ENCODE results near the gene SLC34A2.
"Not testable (repeated sequence)": the region's sequence is repeated elsewhere in the genome, so short reads cannot be mapped to it uniquely, and the experiment has no call there.

The SLC34A2 gene, protein sequence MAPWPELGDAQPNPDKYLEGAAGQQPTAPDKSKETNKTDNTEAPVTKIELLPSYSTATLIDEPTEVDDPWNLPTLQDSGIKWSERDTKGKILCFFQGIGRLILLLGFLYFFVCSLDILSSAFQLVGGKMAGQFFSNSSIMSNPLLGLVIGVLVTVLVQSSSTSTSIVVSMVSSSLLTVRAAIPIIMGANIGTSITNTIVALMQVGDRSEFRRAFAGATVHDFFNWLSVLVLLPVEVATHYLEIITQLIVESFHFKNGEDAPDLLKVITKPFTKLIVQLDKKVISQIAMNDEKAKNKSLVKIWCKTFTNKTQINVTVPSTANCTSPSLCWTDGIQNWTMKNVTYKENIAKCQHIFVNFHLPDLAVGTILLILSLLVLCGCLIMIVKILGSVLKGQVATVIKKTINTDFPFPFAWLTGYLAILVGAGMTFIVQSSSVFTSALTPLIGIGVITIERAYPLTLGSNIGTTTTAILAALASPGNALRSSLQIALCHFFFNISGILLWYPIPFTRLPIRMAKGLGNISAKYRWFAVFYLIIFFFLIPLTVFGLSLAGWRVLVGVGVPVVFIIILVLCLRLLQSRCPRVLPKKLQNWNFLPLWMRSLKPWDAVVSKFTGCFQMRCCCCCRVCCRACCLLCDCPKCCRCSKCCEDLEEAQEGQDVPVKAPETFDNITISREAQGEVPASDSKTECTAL

DNA sequence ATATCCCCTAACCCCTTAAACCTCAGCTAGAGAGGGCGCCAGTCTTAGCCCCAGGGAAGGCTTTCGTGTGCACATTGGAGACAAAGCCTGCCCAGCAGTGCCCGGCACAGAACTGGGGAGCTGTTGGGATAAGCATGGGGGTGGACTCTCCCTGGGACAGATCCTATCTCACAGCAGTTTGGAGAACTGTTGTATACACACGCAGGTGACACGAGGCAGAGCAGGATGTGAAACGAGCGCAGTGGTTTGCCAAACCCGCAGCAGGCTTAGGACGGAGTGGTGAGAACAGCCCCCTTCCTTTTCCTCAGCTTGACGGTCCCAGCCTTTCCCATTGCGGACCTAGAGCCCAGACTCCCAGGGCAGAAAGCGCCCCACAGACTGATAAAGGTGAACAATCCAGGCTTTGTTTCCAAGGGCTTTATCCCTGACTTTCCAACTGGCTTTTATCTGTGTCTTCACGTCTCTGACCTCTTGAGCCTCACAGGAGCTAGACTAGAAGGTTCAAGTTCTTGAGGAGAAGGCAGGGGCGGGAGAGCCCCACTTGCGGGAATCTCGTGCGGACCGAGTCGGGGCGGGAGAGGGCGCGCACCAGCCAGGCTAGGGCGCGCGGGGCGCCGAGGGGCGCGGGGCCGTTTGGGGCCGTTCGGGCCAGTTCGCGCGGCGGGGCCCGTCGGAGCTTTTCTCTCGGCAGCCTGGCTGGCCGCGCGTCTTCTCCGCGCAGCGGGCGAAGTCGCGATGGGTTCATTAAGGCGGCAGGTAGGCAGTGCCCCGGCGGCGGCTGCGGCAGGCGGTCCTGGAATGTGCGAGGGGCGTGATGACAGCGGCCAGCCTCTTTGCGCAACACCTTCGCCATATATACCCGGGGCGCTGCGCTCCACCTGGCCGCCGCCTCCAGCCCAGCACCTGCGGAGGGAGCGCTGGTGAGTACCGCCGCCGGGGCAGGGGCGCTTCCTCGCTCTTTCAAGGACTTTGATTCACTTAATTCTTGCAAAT is at the start of gene SLC34A2:
Gene SLC34A2, plus strand, starts transcription at position 881 of the 993 bp plus-strand sequence. CDS start 6,650 bp downstream, outside the sequence.
- DNase-seq (ENCODE audit: low read depth), result no peak

DNA sequence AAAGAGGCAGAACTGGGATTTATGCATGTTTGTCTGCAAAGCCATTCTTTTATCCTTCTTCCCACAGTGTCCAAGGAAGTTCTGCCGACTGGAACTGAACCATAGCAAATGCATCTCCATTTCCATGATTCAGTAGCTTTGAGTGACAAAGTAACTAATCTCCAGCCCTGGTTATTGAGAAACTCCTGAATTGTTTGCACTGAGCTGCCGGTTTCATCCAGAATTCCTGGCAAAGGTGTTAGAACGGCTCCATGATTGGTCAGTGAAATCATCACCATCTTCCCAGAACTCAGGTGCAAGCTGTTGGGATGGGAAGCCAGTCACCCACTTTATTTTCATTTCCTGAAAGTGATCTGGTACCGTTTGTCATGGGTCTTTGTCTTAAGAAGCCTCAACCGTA is 47.0 kb upstream of the SLC34A2 start:
- DNase-seq (ENCODE audit: low read depth), result no peak

DNA sequence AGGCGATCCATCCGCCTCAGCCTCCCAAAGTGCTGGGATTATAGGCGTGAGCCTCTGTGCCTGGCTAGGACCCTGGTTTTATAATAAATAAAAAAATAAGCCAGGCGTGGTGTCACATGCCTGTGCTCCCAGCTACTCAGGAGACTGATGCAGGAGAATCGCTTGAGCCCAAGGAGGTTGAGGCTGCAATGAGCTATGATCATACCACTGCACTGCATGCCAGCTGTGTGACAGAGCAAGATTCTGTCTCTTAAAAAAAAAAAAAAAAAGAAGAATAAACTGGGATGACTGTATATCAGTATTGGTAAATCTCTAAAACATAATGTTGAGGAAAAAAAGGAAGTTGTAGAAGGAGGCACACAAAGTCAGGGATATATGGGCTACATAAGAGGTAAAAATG is 45.7 kb upstream of the SLC34A2 start:
- DNase-seq (ENCODE audit: low read depth), result no peak

DNA sequence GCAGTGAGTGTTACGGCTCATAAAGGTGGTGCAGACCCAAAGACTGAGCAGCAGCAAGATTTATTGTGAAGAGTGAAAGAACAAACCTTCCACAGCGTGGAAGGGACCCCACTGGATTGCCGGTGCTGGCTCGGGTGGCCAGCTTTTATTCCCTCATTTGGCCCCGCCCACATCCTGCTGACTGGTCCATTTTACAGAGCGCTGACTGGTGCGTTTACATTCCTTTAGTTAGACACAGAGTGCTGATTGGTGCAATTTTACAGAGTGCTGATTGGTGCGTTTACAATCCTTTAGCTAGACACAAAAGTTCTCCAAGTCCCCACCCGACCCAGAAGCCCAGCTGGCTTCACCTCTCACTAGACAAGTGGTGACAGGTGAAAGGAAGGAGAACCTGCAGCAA is 42.0 kb upstream of the SLC34A2 start:
- DNase-seq (ENCODE audit: low read depth), result not testable (repeated sequence)

DNA sequence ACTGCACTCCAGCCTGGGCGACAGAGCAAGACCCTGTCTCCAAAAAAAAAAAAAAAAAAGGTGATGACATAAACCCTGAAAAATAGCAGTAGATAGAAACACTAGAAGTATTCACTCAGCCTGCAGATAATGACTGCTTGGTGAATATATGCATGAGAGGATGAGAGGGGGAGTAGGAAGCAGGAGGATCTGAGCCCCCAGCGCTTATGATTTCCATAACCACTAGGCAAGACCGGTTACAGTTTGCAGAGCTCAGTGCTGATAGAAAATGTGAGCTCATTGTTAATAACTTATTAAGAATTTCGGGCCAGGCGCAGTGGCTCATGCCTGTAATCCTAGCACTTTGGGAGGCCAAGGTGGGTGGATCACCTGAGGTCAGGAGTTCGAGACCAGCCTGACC is 40.8 kb upstream of the SLC34A2 start:
- DNase-seq (ENCODE audit: low read depth), result no peak

DNA sequence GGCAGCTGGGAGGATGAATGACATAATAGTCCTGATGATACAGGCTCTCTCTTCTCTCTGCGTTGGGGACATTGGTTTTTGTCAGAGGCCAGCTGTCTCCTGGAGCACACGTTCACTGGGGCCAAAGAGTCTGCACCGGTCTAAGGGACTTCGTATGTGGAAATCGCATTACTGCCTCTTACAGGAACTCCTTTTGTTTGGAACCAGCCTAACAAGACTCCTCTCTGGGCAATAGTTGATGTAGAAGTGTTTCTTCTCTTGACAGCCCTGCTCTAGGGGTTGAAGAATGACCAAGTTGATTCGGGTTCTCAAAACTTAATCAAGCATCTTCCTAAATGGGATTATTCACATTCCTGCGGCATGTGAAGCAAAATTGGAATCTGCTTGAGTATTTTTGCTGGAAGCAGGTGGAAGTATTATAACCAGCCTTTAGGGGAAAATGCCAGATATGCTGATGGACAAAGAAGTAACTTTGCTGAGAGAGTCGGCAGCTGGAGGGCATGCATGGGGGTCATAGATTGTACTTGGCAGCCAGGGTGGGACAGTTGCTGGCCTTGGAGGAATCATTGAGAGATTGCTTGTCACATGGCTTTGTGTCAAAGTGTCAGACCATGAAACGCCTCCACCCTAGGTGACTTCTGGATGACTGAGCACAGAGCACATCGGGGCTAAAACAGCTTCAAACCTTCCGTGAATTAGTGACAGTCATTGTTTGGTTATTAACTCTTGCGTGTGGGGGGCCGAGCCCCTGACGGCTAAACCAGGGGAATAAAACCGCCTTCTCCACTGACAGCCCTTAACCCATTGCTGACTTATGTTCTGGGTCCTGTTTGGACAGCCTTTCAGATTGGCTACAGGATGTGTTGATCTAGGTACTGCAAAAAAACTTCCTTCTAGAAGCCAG is 34.4 kb upstream of the SLC34A2 start:
- no peak for DNase-seq (ENCODE audit: low read depth)

DNA sequence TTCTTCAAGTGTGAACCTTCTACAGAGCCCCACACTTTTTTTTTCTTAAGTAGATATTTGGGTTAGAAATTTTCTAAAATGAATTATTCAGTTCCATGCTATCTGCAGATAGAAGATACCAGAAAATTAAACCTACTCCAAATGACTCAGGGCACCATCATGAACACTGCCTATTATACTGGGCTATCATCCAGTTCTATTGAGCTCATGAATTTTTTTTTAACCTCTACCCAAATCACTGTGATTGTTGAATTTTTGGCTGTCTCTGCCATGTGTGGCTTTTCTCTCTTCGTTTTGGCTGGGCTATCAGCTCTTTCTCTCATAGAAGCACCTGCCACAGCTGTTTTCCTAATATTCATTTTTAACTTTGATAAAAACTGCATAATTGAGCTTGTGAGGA is 31.0 kb upstream of the SLC34A2 start:
- DNase-seq (ENCODE audit: low read depth), result no peak

DNA sequence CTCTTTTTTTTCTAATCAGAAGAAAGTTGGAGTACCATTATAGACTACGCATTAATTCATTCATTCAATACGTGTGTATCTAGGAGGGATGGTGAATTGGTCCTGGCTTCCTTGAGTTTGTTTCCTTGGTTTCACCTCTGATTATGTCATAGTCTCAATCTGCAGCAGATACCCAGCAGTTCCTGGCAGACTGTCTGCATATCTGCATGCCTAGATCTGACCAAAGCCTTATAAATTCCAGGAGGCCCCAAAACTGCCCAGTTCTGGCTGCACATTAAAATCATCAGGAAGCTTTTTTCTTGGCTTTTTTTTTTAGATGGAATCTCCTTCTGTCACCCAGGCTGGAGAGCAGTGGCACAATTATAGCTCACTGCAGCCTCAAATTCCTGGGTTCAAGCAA is 27.2 kb upstream of the SLC34A2 start:
- DNase-seq (ENCODE audit: low read depth), result no peak

DNA sequence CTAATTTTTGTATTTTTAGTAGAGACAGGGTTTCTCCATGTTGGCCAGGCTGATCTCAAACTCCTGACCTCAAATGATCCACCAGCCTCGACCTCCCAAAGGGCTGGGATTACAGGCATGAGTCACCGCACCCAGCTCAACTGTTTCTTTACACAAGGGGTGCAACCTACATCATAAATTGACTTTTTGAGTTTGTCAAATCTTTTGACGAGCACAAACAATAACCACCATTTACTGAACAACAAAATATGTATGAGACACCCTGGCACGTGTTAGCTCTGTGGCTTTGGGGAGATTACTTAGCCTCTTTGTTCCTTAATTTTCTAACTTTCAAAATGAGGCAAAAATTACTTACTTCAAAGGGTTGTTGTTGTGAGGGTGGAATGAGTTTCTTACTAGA is 23.5 kb upstream of the SLC34A2 start:
- no peak for DNase-seq (ENCODE audit: low read depth)

DNA sequence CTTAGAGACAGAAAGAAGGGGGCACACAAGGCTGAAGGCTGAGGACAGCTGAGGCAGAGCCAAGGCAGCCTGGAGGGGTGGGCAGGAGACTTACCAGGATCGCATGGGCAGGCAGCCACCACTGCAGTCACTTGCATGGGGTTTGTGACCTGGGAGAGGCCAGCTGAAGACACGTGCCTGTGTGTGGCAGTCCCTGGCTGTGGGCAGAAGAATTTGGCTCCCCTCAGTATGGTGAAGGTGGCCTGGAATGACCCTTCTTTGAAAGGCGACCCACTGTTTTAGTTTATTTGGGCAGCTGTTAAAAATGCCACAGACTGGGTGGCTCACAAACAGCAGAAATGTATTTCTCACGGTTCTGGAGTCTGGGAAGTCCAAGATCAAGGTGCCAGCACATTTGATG is 22.1 kb upstream of the SLC34A2 start:
- no peak for DNase-seq (ENCODE audit: low read depth)

DNA sequence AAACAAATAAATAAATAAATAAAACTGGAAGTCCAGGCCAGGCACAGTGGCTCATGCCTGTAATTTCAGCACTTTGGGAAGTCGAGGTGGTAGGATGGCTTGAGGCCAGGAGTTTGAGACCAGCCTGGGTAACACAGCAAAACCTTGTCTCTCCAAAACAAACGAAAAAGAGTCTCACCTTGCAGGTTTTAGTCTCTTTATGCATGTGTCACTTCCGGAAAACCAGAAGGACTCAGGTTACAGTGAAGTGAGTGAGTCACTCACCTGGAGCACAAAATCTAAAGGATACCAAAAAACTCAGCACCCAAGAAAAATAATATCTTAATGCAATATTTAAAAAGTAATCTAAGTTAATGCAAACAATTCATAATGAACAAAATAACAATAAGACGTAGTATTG is 20.1 kb upstream of the SLC34A2 start:
- DNase-seq (ENCODE audit: low read depth), result no peak

DNA sequence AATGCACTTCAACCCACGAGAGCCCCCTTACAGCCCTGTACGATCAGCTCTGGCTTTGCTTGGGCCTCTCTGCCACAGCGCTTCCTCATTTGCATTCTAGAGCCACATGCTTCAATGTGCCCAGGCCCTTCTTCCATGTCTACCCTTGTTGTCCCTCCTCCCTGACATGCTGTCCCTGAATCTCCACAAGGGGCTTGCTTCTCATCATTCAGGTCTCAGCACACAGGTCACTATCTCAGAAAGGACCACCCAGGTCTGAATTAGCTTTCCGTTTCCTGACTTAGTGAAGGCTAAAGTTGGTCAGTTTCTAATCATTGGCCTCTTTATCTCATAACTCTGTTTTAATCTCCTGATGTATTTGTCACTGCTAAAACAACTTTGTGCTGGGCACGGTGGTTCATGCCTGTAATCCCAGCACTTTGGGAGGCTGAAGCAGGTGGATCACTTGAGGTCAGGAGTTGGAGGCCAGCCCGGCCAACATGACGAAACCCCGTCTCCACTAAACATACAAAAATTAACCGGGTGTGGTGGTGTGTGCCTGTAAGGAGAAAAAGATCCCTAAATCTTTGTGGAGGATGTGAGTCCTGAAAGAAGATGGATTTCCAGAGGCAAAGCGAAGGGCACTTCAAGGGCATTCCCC is 17.9 kb upstream of the SLC34A2 start:
- DNase-seq (ENCODE audit: low read depth), result no peak

DNA sequence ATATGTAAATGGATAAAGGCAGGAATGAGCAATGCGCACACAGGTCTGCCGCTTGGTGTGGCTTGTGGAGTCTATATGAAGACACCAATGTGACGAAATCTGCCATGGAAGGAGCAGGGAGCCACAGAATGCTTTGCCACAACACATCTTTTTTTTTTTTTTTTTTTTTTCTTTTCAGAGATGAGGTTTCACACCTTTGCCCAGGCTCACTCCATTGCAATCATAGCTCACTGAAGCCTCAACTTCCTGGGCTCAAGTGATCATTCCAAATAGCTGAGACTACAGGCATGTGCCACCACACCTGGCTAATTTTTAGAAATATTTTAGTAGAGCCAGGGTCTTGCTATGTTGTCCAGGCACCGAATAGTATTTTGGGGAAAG is 17.4 kb upstream of the SLC34A2 start:
- no peak for DNase-seq (ENCODE audit: low read depth)

DNA sequence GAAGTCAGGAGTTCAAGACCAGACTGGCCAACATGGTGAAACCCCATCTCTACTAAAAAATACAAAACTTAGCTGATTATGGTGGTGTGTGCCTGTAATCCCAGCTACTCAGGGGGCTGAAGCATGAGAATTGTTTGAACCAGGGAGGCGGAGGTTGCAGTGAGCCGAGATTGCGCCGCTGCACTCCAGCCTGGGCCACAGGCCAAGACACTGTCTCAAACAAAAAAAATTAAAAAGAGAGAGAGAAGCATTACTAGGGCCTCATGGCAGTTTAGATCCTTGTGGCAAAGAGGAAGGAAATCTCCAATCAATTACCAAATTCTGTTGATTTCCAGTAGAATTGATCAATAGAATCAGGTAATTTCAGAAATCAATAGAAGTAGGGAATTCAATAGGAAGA is 16.8 kb upstream of the SLC34A2 start:
- DNase-seq (ENCODE audit: low read depth), result no peak

DNA sequence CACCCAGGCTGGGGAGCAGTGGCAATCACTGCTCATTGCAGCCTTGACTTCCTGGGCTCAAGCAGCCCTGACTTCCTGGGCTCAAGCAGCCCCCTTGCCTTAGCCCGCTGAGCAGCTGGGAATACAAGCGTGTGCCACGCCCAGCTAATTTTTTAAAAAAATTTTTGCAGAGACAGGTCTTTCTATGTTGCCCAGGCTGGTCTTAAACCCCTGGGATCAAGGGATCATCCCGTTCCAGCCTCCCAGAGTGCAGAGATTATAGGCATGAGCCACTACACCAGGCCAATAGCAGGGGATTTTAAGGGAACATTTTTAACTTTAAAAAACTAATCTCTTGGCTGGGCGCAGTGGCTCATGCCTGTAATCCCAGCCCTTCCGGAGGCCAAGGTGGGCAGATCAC is 5.3 kb upstream of the SLC34A2 start:
- DNase-seq (ENCODE audit: low read depth), result no peak

DNA sequence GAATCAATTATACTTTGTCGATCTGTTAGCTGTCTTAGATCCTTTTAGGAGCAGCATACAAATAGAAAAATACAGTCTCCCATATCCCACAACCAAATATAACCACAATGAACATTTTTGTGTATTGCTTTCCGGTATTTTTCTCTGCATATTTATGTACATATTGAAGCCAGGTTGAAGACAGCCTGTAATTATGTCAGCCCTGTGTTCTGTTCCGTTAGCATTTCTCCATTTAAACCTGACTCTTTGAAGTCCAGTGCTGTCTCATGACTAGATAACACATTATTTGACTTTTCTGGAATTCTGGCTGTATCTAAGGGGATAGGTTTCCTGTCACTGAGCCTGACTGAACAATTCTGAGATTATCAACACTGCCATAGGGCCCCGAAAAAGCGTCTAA is 4.0 kb upstream of the SLC34A2 start:
- no peak for DNase-seq (ENCODE audit: low read depth)

DNA sequence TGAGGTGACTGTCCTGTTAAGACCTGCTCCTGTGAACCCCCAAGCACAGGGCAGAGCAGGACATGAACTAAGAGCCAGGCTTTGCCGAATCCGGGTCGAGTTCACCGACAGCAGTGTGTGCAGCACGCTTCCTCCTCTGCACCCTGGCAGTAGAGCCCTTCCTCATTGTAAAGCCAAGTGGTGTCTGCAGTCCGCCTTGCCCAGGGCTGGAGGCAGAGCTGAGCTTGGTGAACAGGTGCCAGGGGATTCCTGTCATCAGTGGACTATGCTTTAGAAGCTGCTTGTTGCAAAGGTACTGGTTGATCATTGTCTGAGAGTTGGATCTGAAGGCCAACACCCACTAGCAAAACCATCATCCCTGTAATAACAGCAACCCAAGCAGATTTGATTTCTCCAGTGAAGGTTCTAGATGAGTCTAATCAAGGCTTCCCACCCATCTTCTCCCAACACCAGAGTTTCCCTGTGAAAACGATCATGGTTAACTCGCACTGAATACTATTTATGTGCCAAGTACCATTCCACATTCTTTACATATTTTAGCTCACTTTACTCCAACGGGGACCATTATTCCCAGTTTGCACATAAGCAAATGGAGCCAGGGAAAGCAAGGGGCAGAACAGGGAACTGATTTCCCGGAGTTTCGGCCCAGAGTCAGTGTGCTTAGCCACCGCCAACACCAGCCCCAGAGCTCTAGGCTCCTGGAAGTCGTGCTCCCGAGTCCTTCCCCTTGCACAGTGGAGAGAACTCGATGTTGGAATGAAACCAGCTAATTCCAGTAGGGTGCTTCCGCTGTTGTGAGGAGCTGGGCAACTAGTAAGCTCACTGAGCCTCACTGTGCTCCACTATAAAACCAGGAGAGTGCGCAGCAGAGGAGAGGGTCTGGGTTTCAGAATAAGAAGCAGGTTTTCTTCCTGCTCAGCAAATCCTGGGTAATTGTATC is 1.4 kb upstream of the SLC34A2 start:
- no peak for DNase-seq (ENCODE audit: low read depth)

DNA sequence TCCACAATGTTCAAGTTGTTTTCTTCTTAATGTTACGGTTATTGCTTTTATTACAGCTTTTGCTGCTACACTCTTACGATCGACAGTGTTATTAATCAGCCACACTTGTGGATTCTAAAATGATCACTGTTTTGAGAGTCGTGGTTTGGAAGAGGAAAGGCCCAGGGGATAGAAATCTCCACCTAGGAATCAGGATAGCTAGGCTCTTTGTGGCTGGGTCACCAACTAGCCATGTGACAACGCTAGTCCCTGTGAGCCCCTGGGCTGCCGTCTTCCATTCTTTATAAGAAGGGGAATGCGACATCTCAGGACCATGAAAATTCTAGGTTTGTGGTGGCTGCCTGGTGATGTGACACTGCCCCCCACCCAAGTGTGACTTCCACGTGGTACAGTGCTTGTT is 380 bp downstream of the SLC34A2 start:
- DNase-seq (ENCODE audit: low read depth), result no peak

DNA sequence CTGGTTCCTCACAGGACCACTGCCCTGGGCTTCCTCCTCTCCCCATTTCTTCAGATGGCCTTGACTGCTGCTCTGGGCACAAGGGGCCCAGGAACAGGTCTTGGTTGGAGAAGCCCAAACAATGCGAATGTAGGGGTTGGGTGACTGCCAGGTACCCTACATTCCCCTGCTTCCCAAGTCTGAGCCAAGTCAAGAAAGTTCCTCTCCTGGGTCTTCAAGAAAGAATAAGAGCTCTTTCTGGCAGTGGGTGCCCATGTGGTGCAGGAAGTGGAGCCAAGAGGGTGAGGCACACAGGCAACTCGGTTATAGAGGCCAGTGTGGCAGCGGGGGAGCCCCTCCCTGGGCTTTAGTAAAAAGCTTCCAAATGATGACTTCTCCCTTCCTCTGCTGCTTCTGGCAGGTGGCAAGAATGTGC is 2.7 kb downstream of the SLC34A2 start:
- DNase-seq (ENCODE audit: low read depth), result no peak

DNA sequence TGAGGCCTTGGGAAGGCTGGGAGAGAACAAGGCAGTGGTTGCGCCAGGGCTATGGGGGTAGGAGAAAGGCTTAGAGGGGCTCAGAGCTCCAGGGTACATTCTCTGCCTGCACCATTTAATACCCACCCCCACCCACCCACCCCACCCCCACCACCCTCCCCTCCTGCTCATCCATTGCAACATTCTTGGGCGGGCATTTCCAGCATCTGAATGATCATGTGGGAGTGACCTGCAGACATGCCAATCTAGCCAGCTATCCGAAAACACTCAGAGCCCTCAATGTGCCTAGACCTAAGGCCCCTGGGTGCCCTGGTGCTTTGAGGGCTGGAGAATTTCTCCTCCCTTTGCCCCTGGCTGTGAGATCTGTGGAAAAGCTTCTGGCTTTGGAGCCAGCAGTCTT is 3.1 kb downstream of the SLC34A2 start:
- DNase-seq (ENCODE audit: low read depth), result no peak

All from GM04503 (cell line).